DMS53 treated with DMSO at 0.1 percent for 48 hours (cell line): ENCODE results near the gene EHBP1.

Source experiments
- DNase-seq: peaks from one replicate; lab custom pipeline; 2025; ENCODE audit not compliant: unreplicated experiment; lab: John Stamatoyannopoulos, UW

Gene EHBP1

GRCh38 chr2:62939735-62940491 is 234.4 kb downstream of the EHBP1 start:
- DNase-seq = no peak

- DNase-seq = no peak
Measured at GRCh38 chr2:62940697-62941096, 235.2 kb downstream of the EHBP1 start.

DNA sequence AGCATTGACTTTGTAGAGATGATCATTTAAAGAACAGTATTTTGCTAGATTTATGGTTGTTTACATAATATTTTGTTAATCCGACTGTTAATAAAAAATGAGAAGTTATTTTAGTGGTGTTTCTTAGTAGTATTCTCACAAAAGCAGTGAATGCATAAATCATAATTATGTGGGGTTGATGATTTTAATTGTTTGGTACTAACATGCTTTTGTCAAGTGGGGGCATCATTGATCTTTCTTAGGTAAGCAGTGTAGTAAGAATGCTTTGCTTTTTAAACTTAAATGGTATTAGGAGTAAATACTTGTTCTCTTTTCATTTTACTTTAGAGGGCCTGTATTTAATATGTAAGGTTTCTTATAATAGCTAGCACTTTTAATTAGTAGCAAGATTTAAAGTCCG is 235.9 kb downstream of the EHBP1 start:
- DNase-seq = no peak

DNA sequence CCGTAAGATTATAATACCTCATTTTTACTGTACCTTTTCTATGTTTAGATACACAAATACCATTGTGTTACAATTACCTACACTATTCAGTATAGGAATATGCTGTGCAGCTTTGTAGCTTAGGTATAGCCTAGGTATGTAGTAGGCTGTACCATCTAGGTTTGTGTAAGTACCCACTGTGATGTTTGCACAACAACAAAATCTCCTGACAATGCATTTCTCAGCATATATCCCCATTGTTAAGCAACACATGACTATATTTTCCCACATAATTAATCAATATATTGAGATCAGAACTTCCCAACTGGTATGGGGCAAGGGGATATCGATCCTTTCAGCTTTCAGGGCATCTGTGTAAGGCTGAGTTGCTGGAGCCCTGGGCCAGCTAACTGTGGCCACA is 238.8 kb downstream of the EHBP1 start:
- no peak for DNase-seq

DNA sequence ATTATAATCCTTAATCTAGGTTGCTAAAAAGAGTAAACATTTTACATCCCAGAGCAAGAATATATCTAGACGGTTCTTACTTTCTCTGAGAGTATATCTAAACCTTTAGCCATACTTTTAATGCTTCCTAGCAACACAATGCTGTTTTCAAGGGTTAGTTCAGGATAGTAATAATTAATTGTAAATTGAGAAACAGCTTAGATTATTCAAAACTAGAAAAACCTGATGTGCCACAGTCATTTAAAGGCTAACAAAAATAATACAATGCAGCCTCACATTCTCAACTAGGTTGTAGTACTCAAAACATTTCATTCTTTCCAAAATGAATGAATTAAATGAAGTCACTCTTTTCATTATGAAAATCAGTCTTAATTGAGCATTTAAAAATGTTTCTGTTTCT is 241.9 kb downstream of the EHBP1 start:
- no peak for DNase-seq

DNA sequence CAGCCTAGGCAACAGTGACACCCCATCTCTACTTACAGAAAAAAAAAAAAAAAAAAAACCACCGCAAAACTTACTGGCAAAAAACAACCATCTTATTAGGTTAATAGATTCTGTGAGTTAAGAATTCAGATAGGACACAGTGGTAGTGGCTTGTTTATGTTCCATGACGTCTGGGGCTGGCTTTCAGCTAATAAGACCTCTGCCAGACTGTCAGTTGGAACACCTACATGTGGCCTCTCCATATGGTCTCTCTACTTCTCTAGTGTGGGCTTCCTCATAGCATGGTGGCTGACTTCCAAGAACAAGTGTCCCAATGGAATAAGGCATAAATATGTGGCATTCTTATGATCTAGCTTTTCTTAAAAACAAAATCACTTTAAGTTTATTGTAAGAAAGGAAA is 251.1 kb downstream of the EHBP1 start:
- DNase-seq = no peak

GRCh38 chr2:62958206-62958605 is 252.7 kb downstream of the EHBP1 start:
- DNase-seq = no peak

DNA sequence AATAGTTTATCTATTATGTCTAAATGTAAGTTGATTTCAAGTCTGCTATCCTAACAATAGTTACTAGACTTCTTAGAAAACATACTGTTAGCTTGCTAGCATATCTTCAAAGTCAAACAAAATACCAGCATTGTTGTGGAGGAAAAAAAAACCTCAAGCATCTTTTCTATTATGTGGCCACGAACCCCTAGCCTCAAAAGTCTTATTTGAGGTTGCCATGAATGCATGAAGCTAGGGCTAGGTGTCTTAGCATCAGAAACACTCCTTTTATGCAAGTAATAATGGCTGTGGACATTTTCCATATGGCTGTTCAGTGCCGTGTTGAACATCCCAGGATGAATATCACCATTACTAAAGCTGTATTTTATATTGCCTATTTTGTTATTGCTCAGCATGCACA is 258.5 kb downstream of the EHBP1 start:
- no peak for DNase-seq

DNA sequence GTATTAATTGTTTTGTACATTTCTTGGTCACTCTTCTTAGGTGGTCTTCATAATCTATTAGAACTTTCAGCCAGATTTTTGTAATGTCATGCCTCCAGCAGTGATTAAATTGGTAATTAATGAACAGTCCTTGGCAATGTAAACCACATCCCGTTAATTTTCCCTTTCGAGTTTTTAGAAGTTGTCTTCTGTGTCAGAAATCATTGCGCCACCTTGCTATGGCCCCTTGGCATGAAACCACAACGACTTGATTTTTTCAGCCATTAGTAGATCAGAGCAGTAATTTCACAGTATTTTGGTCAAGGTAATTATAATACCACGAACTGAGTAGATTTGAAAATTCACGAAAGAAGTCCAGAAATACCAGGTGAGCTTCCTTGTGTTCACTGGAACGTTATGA is 259.2 kb downstream of the EHBP1 start:
- no peak for DNase-seq

DNA sequence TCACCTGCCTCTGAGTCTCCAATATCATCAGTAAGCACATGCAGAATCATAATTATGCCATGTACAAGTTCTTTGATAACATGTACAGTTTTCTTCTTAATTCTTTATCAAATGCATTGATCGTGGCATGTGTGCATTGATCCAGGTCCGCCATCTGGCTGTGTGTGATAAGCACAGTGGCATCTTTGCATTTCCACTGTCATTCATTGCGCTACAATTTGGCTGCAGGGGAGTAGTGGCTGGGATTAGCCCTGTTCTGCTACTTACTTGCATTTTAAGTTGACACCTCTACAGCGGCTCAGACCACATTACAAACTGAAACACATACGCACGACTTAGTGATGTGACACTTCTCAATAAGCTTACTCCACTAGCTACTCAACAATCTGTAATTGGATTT is 261.5 kb downstream of the EHBP1 start:
- no peak for DNase-seq

DNA sequence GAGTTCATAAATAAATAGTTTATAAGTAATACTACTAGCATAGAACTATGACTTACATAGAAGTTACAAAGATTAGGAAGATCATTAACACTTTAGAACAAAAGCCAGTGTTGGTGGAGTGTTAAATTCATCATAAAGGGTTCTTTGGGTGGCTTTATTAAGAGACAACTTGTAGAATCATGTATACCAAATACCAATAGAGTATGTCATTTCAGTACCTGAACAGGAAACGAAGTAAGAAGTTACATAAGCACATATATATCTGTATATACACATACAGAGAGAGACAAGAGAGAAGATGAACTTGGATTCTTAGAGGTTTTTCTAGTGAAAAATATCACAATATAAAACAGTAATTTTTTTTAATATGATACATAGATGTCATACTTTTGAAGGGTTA is 262.7 kb downstream of the EHBP1 start:
- DNase-seq = no peak

- no peak for DNase-seq
Measured at GRCh38 chr2:62968668-62969067, 263.2 kb downstream of the EHBP1 start.

DNA sequence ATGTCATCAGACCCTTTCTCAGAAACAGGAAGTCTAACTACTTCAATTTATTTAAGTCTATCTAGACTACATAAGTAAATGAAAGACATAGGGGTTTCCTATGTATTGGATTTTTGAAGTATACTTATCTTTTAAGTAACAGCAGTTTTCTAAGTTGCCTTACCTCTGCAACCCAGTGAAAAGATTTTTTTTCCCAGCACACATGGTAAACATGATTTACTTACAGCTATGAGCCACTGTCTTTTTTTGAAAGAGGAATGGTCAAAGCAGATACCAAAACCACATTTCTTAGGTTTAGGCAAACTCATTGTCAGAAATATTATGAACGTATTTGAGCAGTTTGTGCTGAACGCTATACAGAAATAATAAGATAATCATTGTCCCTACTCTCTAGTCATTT is 266.4 kb downstream of the EHBP1 start:
- DNase-seq = no peak

- DNase-seq = no peak
Measured at GRCh38 chr2:62972601-62973000, 267.1 kb downstream of the EHBP1 start.

DNA sequence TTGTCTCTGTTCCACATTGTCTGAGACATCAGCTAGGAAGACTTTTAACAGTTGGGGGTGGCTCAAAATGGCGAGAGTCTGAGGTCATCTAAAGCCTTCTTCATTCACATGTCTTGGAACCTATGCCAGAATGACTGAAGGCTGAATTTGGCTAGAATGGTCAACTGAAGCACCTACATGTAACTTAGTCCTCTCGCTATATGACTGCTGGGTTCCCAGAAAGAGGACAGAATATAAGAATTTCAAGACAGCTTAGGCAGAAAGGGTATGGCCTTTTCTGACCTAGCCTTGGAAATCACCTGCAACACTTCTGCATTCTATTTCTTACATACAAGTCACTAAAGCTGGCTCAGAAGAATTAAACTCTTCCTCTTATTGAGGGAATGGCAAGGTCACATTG is 269.5 kb downstream of the EHBP1 start:
- DNase-seq = no peak

- no peak for DNase-seq
Measured at GRCh38 chr2:62991605-62992004, 286.1 kb downstream of the EHBP1 start.

- DNase-seq = no peak
Measured at GRCh38 chr2:62992561-62992960, 287.0 kb downstream of the EHBP1 start.

DNA sequence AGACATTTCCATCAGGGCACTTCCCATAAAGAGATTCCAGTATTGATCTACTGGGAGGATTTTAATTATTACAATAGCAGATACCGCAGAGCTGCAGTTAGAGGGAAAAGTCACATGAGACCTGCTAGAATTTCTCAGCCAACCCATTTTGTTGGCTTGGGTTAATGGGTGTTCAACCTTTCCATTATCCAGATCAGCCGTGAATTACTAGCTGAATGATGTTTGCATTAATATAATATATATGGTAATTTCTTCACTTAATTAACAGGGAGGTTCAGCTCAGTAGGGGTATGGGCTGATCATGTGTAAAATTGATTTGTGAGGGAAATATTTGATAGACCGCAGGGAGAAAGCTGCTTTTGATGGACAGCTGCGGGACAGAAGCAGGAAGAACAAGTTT is 288.7 kb downstream of the EHBP1 start:
- no peak for DNase-seq

DNA sequence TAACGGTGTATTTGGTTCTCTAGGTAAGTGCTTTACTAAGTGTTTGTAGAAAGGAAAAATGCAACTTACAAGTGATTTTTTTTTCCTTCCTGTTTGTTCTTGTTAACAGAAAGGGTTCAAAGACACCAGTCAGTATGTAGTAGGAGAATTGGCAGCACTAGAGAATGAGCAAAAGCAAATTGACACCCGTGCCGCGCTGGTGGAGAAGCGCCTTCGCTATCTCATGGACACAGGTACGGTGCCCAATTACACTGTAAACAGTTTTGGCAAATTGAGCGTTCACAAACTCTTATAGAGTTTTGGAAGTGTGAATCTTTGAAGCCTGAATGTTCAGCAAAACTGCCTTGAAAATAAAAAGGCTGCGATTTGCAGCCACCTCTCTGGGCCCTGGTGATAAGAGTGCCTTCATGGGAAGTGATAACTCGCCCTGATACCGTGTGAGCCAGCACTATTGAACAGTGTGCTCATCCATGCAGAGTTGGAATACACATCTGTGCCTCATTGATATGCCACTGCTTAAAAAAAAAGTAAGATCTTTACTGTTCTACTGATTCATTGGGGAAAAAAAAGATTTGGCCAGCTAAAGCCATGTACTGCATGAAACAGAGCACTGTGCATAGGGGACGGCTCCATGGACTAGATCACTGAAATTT is 291.1 kb downstream of the EHBP1 start:
- DNase-seq = no peak

GRCh38 chr2:62998949-62999348 is 293.4 kb downstream of the EHBP1 start:
- no peak for DNase-seq

GRCh38 chr2:62999905-63000304 is 294.4 kb downstream of the EHBP1 start:
- no peak for DNase-seq

- DNase-seq = no peak
Measured at GRCh38 chr2:63000801-63001200, 295.3 kb downstream of the EHBP1 start.

GRCh38 chr2:63001576-63001975 is 296.1 kb downstream of the EHBP1 start:
- DNase-seq = no peak
